ENCODE measurements around the gene LPCAT3. TPM values are rescaled to one million over a fixed set of nuclear protein-coding genes. Genes with fewer than 3 reads are reported as not detected.

The LPCAT3 gene
- total RNA-seq, 4 donors from 2014 or later = 23.7 to 33.7 (median 26.6) TPM

- H3K27me3 ChIP-seq = no peaks in the 10 kb centered on the region
- TF ChIP-seq EP300 (IDR thresholded peaks at IDR 0.05) (no peak), CTCF (IDR thresholded peaks at IDR 0.05) (no peak), POLR2AphosphoS5 (IDR thresholded peaks at IDR 0.05) (no peak), POLR2A (IDR thresholded peaks at IDR 0.05) (no peak)
- H3K4me1 ChIP-seq = peaks cover 0 to 90% (median 33%) of the 10 kb centered on the region in 3 donors
- peaks cover 0 to 52% of the 10 kb centered on the region in 2 donors for H3K36me3 ChIP-seq
- H3K27ac ChIP-seq = peak overlapping the region in 3 of 4 donors; percentile 7 to 96 (median 95)
- WGBS, 2 donors (ENCODE audit: low coverage in 1 of 2) = 65 to 81% methylated on average over 5 to 6 of the region's 12 CpGs
- no peak for ATAC-seq
- no peaks in the 10 kb centered on the region for H3K9me3 ChIP-seq
- no peak overlapping the region for H3K4me3 ChIP-seq
Measured at GRCh38 chr12:6941267-6941666, 77.0 kb downstream of the LPCAT3 start.

- TF ChIP-seq CTCF (IDR thresholded peaks at IDR 0.05) (no peak), EP300 (IDR thresholded peaks at IDR 0.05) (no peak), POLR2A (IDR thresholded peaks at IDR 0.05) (no peak), POLR2AphosphoS5 (IDR thresholded peaks at IDR 0.05) (no peak)
- Histone ChIP-seq H3K27ac (peak overlapping the region in 3 of 4 donors; percentile 91 to 96 (median 91)), H3K4me3 (no peak overlapping the region), H3K36me3 (peaks cover 0 to 61% of the 10 kb centered on the region in 2 donors), H3K27me3 (no peaks in the 10 kb centered on the region), H3K9me3 (no peaks in the 10 kb centered on the region), H3K4me1 (peaks cover 0 to 93% (median 33%) of the 10 kb centered on the region in 3 donors)
- WGBS, 2 donors (ENCODE audit: low coverage in 1 of 2) = 51 to 83% methylated on average over 2 of the region's 2 CpGs
- no peak for ATAC-seq
Measured at GRCh38 chr12:6939191-6939540, 79.1 kb downstream of the LPCAT3 start.

- peak; percentile 64 for TF ChIP-seq POLR2AphosphoS5 (IDR thresholded peaks at IDR 0.05)
- TF ChIP-seq POLR2A (IDR thresholded peaks at IDR 0.05) = no peak
- peaks cover 0 to 67% of the 10 kb centered on the region in 2 donors for H3K36me3 ChIP-seq
- peak overlapping the region in 3 of 4 donors; percentile 91 to 96 (median 91) for H3K27ac ChIP-seq
Measured at GRCh38 chr12:6938353-6939190, 79.7 kb downstream of the LPCAT3 start.

GRCh38 chr12:6937481-6938352, 80.6 kb downstream of the LPCAT3 start:
- Histone ChIP-seq H3K36me3 (peaks cover 0 to 71% of the 10 kb centered on the region in 2 donors), H3K27me3 (no peaks in the 10 kb centered on the region), H3K4me3 (peak overlapping the region; percentile 38 to 73), H3K4me1 (peaks cover 0 to 97% (median 37%) of the 10 kb centered on the region in 3 donors), H3K27ac (peak overlapping the region; percentile 82 to 96 (median 91)), H3K9me3 (no peaks in the 10 kb centered on the region)
- TF ChIP-seq CTCF (IDR thresholded peaks at IDR 0.05) = peak in 3 of 4 experiments; percentile 94 to 97 (median 97)
- TF ChIP-seq POLR2AphosphoS5 (IDR thresholded peaks at IDR 0.05) = peak; percentile 99
- no peak for TF ChIP-seq EP300 (IDR thresholded peaks at IDR 0.05)
- TF ChIP-seq POLR2A (IDR thresholded peaks at IDR 0.05) = peak; percentile 70 to 76
- ATAC-seq = peak; percentile 93
- WGBS, 2 donors (ENCODE audit: low coverage in 1 of 2) = 0% methylated on average over 18 to 20 of the region's 80 CpGs

More at GRCh38 chr12:6938353-6939190, 79.7 kb downstream of the LPCAT3 start:
- no peaks in the 10 kb centered on the region for H3K27me3 ChIP-seq
- peaks cover 0 to 97% (median 39%) of the 10 kb centered on the region in 3 donors for H3K4me1 ChIP-seq
- ATAC-seq = no peak
- 54 to 83% methylated on average over 1 to 5 of the region's 32 CpGs for WGBS, 2 donors (ENCODE audit: low coverage in 1 of 2)
- H3K4me3 ChIP-seq = peak overlapping the region in 1 of 2 donors; percentile 73
- H3K9me3 ChIP-seq = no peaks in the 10 kb centered on the region
